Suprapubic skin (tissue), 4 donors: Measurements from ENCODE around the gene RNASE4. TPM values are rescaled to one million over a fixed set of nuclear protein-coding genes. Genes with fewer than 3 reads are reported as not detected.
A peak's percentile ranks its signal among the peaks of the same experiment; 100 is the strongest.

Source experiments
- DNase-seq, 2 donors: peaks; one replicate each; pipeline ENCODE4 v3.0.0-alpha.2; 2019; ENCODE audit warnings: low spot score in 2 of 2
- H3K27ac ChIP-seq: fragments of 200-600 bp; sonication (generic); one replicate; pipeline ENCODE4 v1.5.1; 2019
- H3K27me3 ChIP-seq: fragments of 200-600 bp; sonication (generic); one replicate; pipeline ENCODE4 v1.5.1; 2019
- H3K36me3 ChIP-seq: fragments of 200-600 bp; sonication (generic); one replicate; pipeline ENCODE4 v1.5.1; 2019
- H3K4me1 ChIP-seq: fragments of 200-600 bp; sonication (generic); one replicate; pipeline ENCODE4 v1.5.1; 2019
- H3K4me3 ChIP-seq: fragments of 200-600 bp; sonication (generic); one replicate; pipeline ENCODE4 v1.5.1; 2019; ENCODE audit warnings: mild to moderate bottlenecking
- H3K9me3 ChIP-seq: fragments of 200-600 bp; sonication (generic); one replicate; pipeline ENCODE4 v1.5.1; 2019
- EP300 ChIP-seq: sonication (generic); formaldehyde crosslinking; IDR thresholded peaks from one replicate; pipeline ENCODE4 v1.6.1; 2017; ENCODE audit warnings: antibody characterized with exemption
- POLR2A ChIP-seq, 2 donors: fragments of 450-650 bp; IDR thresholded peaks; one replicate each; pipeline ENCODE4 v1.6.1; 2017; ENCODE audit warnings: antibody characterized with exemption in 2 of 2, mild to moderate bottlenecking in 2 of 2, moderate library complexity in 2 of 2
- POLR2AphosphoS5 ChIP-seq, 3 donors: sonication (generic); formaldehyde crosslinking; IDR thresholded peaks; one replicate each; pipeline ENCODE4 v1.6.1; 2017; ENCODE audit warnings: antibody characterized with exemption in 3 of 3
- WGBS: methylation state at CpG from one replicate; pipeline ENCODE4 v1.1.5; 2018; 5-methylcytosine and 5-hydroxymethylcytosine counted together
- total RNA-seq, 4 donors: library from RNA; depleted of rRNA; stranded (reverse); fragments of >200 nt; gene quantifications; one replicate each; pipeline ENCODE4 v1.1.0, GENCODE V29; 2016
- TF ChIP-seq, protein P1 (sequence below), 2 donors: fragments of 200-600 bp in 1 of 2; fragments of 450-650 bp in 1 of 2; sonication (generic) in 1 of 2; IDR thresholded peaks; one replicate each; pipeline ENCODE4 v1.5.1; 2016 to 2019; ENCODE audit warnings: antibody characterized with exemption in 2 of 2, mild to moderate bottlenecking in 1 of 2, moderate library complexity in 1 of 2

The RNASE4 gene
- total RNA-seq, 4 donors from 2014 or later, result 43.9 to 84.2 (median 66.2) TPM

DNA sequence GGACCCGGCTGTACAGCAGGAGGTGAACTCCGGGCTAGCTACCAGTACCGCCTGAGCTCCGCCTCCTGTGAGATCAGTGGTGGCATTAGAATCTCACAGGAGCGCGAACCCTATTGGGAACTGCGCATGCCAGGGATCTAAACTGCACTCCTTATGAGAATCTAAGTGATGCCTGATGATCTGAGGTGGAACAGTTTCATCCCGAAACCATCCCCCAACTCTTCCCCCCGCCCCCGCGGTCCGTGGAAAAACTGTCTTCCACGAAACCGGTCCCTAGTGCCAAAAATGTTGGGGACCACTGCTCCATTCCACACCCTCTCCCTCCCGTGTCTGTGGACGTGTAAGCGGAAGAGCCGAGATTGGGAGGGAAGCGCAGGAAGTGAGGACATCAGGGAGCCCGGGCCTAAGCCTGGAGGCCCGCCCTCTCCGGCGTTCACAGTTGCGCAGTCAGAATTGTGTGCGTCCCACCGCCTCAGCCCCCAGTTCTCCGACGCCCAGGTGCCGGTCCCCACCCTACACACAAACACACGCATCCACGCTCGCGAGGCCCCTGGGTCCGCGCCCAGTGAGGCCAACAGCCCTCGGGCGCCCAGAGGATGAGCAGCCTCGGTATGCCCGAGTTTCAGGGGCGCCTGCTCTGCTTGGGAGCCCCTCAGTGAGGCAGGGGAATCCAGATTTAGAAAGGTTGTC is 1.8 kb upstream of the RNASE4 start:
- 1% methylated on average over 10 of the region's 40 CpGs for WGBS
- peak; percentile 68 to 92 for TF ChIP-seq POLR2A (IDR thresholded peaks at IDR 0.05)
- peak in 1 of 3 donors; percentile 40 for TF ChIP-seq POLR2AphosphoS5 (IDR thresholded peaks at IDR 0.05)
- TF ChIP-seq EP300, result no peak
- Histone ChIP-seq H3K36me3 (no peaks in the 10 kb centered on the region), H3K4me3 (peak overlapping the region; percentile 71), H3K9me3 (no peaks in the 10 kb centered on the region), H3K27me3 (no peaks in the 10 kb centered on the region), H3K4me1 (peaks cover 46% of the 10 kb centered on the region), H3K27ac (peak overlapping the region; percentile 97)
- DNase-seq, result peak; percentile 94 to 95

DNA sequence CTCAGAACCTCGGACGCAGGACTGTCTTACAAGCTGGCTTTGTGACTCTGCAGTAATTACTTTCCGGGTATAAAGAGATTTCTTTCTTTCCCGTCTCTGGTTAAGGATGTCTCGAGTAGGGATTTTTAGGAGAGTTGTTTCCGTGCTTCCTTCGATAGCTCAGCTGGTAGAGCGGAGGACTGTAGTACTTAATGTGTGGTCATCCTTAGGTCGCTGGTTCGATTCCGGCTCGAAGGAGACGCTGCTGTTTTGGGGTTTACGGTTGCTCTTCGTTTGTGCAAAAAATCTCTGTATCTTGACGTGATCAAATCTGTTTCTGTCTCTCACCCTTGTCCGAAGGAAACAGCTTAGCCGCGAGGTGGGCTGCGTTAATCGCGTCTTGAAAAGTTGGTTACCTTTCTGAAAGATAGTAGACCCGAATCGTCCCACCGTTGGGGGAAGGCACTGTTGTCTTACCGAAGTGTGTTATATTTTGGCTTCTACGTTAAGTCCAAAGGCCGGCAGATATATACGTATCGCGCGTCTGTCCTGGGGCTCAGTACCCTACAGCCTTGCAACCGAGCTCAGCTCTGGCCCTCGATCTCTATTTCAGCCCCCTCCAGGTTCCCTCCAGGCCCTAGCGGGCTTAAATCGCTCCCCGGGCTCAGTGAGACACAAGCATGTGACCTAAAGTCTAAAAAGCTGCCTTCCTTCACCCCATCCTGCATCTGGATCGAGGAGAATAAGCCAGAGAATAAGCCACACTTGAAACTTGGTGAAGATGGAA is 1.1 kb upstream of the RNASE4 start:
- H3K27ac ChIP-seq, result peak overlapping the region; percentile 97
- peak in 1 of 2 donors; percentile 80 for DNase-seq
- WGBS, result 1% methylated on average over 38 of the region's 38 CpGs
- peaks cover 46% of the 10 kb centered on the region for H3K4me1 ChIP-seq
- no peaks in the 10 kb centered on the region for H3K9me3 ChIP-seq
- H3K36me3 ChIP-seq, result no peaks in the 10 kb centered on the region
- H3K4me3 ChIP-seq, result peak overlapping the region; percentile 71
- H3K27me3 ChIP-seq, result no peaks in the 10 kb centered on the region
- TF ChIP-seq POLR2AphosphoS5 (IDR thresholded peaks at IDR 0.05) (no peak), POLR2A (IDR thresholded peaks at IDR 0.05) (no peak), EP300 (no peak)
- TF ChIP-seq, protein P1, sequence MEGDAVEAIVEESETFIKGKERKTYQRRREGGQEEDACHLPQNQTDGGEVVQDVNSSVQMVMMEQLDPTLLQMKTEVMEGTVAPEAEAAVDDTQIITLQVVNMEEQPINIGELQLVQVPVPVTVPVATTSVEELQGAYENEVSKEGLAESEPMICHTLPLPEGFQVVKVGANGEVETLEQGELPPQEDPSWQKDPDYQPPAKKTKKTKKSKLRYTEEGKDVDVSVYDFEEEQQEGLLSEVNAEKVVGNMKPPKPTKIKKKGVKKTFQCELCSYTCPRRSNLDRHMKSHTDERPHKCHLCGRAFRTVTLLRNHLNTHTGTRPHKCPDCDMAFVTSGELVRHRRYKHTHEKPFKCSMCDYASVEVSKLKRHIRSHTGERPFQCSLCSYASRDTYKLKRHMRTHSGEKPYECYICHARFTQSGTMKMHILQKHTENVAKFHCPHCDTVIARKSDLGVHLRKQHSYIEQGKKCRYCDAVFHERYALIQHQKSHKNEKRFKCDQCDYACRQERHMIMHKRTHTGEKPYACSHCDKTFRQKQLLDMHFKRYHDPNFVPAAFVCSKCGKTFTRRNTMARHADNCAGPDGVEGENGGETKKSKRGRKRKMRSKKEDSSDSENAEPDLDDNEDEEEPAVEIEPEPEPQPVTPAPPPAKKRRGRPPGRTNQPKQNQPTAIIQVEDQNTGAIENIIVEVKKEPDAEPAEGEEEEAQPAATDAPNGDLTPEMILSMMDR (IDR thresholded peaks at IDR 0.05), result no peak

DNA sequence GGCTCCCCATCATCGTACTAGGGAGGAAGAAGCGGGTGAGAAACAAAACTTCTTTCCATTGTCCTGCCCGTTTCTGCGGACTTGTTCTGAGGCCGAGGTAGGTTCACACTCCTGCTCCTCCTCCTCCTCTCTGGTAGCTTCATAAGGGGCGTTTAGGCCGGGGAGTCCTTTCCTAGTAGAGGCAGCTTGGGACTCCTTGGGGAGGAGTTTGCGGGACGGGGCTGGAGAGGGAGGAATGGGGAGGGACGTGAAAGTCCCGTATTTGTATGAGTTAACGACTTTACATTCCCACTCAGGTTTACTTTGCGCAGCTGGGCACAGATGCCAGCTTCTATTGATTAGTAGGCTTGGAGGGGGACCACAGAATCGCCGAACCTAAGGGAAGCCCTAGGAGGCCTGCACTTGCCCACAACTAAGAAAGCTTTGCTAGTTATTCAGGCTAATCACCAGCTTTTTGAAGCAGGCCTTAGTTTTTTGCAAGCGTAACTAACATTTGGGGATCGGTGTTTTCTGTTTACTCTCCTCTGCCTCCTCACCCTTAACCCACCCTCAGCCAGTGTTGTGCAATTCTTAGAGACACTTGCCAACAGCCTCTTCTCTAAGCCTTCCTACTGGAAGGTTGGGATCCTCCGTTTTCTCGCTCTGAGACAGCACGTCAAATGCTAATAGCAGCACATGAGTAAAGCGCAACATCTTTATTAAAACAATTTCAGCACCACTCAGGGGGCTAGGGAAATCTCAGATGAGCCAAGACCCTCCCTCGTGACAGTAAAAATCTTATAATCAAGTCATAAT is 499 bp downstream of the RNASE4 start:
- H3K27me3 ChIP-seq, result no peaks in the 10 kb centered on the region
- WGBS, result 6% methylated on average over 20 of the region's 22 CpGs
- H3K9me3 ChIP-seq, result no peaks in the 10 kb centered on the region
- H3K27ac ChIP-seq, result peak overlapping the region; percentile 97
- peak in 1 of 2 donors; percentile 81 for DNase-seq
- TF ChIP-seq POLR2A (IDR thresholded peaks at IDR 0.05) (no peak), POLR2AphosphoS5 (IDR thresholded peaks at IDR 0.05) (no peak), EP300 (no peak)
- TF ChIP-seq, protein P1 (IDR thresholded peaks at IDR 0.05), result no peak
- peak overlapping the region; percentile 71 for H3K4me3 ChIP-seq
- H3K36me3 ChIP-seq, result no peaks in the 10 kb centered on the region
- H3K4me1 ChIP-seq, result peaks cover 46% of the 10 kb centered on the region

DNA sequence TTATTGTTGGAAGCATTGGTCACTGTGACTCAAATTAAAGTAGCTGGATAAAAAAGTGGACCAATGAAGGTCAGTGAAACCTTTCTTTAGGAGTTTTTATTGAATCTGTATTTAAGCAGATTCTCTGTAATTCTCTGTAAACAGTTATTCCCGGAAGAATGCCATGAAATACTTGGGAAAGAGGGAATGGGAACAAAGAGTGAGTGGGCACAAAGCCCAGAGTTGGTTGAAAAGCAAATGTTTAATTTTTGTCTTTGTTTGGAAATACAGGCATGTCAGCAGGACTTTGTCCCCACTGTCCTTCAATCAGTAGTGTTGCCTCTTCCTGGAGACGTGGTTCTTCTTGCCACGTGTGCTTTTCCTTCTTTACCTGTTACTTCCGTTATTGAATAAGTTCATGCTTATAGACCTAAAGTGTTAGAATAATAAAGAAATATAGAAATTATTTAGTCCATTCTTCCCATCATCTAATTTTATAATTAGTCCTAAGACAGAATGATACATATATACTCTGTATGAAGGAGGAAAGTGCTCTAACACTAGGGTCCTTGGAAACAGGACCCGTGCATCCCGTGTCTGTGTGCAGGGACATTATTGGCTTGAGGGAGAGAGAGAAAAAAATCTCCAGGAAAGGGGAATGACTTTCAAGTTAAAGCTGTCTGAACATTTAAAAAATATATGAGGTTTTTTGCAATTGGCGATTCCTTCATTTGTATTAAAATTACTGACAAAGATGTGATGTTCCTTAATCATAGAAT is 2.2 kb downstream of the RNASE4 start:
- WGBS, result 64% methylated on average over 7 of the region's 7 CpGs
- DNase-seq, result no peak
- peak overlapping the region; percentile 71 for H3K4me3 ChIP-seq
- H3K27ac ChIP-seq, result peak overlapping the region; percentile 58
- H3K4me1 ChIP-seq, result peaks cover 46% of the 10 kb centered on the region
- H3K9me3 ChIP-seq, result no peaks in the 10 kb centered on the region
- H3K27me3 ChIP-seq, result no peaks in the 10 kb centered on the region
- TF ChIP-seq POLR2A (IDR thresholded peaks at IDR 0.05), result no peak
- TF ChIP-seq, protein P1 (IDR thresholded peaks at IDR 0.05), result no peak
- no peak for TF ChIP-seq POLR2AphosphoS5 (IDR thresholded peaks at IDR 0.05)
- TF ChIP-seq EP300, result no peak
- no peaks in the 10 kb centered on the region for H3K36me3 ChIP-seq
